Subcutaneous abdominal adipose tissue (tissue), 5 donors: ENCODE data around the gene CDH19.
"Not testable (repeated sequence)": the region's sequence is repeated elsewhere in the genome, so short reads cannot be mapped to it uniquely, and the experiment has no call there.

Source experiments
- H3K27ac ChIP-seq: one replicate; pipeline ENCODE4 v1.7.0; 2013; ENCODE audit warnings: low read depth, mild to moderate bottlenecking, inconsistent platforms, low read length, moderate library complexity
- H3K27me3 ChIP-seq, 5 donors: one replicate each; pipeline ENCODE4 v1.7.0; 2013; ENCODE audit warnings: low read length in 5 of 5, inconsistent platforms in 1 of 5; ENCODE audit not compliant: control insufficient read depth in 5 of 5, insufficient read depth in 4 of 5
- H3K36me3 ChIP-seq, 5 donors: one replicate each; pipeline ENCODE4 v1.7.0; 2013; ENCODE audit warnings: low read length in 5 of 5; ENCODE audit not compliant: control insufficient read depth in 5 of 5, insufficient read depth in 5 of 5
- H3K4me1 ChIP-seq, 5 donors: one replicate each; pipeline ENCODE4 v1.7.0; 2013; ENCODE audit warnings: low read length in 5 of 5, mild to moderate bottlenecking in 3 of 5, moderate library complexity in 1 of 5; ENCODE audit not compliant: control insufficient read depth in 5 of 5, insufficient read depth in 5 of 5
- H3K4me3 ChIP-seq, 5 donors: one replicate each; pipeline ENCODE4 v1.7.0; 2013; ENCODE audit warnings: low read length in 5 of 5, low read depth in 1 of 5
- H3K9ac ChIP-seq, 5 donors: one replicate each; pipeline ENCODE4 v1.7.0; 2013; ENCODE audit warnings: low read length in 5 of 5, mild to moderate bottlenecking in 4 of 5, moderate library complexity in 3 of 5
- H3K9me3 ChIP-seq, 5 donors: one replicate each; pipeline ENCODE4 v1.7.0; 2013; ENCODE audit warnings: low read length in 5 of 5; ENCODE audit not compliant: control insufficient read depth in 5 of 5
- donor health status: healthy.
- donor health status: healthy.
- donor health status: healthy.
- donor health status: healthy.
- donor health status: healthy.

The CDH19 gene

GRCh38 chr18:66495844-66496243 is 108.0 kb downstream of the CDH19 start:
- no peaks in the 10 kb centered on the region for H3K4me1 ChIP-seq
- H3K27me3 ChIP-seq = no peaks in the 10 kb centered on the region
- H3K36me3 ChIP-seq = no peaks in the 10 kb centered on the region
- no peaks in the 10 kb centered on the region for H3K9me3 ChIP-seq
- H3K4me3 ChIP-seq = no peak overlapping the region
- no peak overlapping the region for H3K9ac ChIP-seq
- H3K27ac ChIP-seq = no peak overlapping the region

- H3K27me3 ChIP-seq = no peaks in the 10 kb centered on the region
- H3K36me3 ChIP-seq = no peaks in the 10 kb centered on the region
- H3K4me3 ChIP-seq = no peak overlapping the region
- no peak overlapping the region for H3K9ac ChIP-seq
- no peak overlapping the region for H3K27ac ChIP-seq
- no peaks in the 10 kb centered on the region for H3K9me3 ChIP-seq
- no peaks in the 10 kb centered on the region for H3K4me1 ChIP-seq
Observed at GRCh38 chr18:66473882-66474281, 130.0 kb downstream of the CDH19 start.

- H3K4me1 ChIP-seq, H3K36me3 ChIP-seq, H3K9ac ChIP-seq, H3K27me3 ChIP-seq, H3K27ac ChIP-seq, H3K9me3 ChIP-seq, H3K4me3 ChIP-seq: not testable (repeated sequence)
Observed at GRCh38 chr18:66466184-66466583, 137.7 kb downstream of the CDH19 start.

- H3K27ac ChIP-seq = no peak overlapping the region
- H3K9me3 ChIP-seq = peaks cover 0 to 3% (median 0%) of the 10 kb centered on the region in 5 donors
- no peaks in the 10 kb centered on the region for H3K27me3 ChIP-seq
- no peak overlapping the region for H3K9ac ChIP-seq
- H3K4me3 ChIP-seq = no peak overlapping the region
- H3K36me3 ChIP-seq = no peaks in the 10 kb centered on the region
- no peaks in the 10 kb centered on the region for H3K4me1 ChIP-seq
Observed at GRCh38 chr18:66461344-66461743, 142.5 kb downstream of the CDH19 start.

- Histone ChIP-seq H3K36me3 (no peaks in the 10 kb centered on the region), H3K9me3 (peaks cover 0 to 3% (median 2%) of the 10 kb centered on the region in 5 donors), H3K27ac (no peak overlapping the region), H3K9ac (no peak overlapping the region), H3K4me3 (no peak overlapping the region), H3K4me1 (no peaks in the 10 kb centered on the region), H3K27me3 (no peaks in the 10 kb centered on the region)
Observed at GRCh38 chr18:66457245-66457644, 146.6 kb downstream of the CDH19 start.
